Measurements from ENCODE around the gene CTCF.

DNA sequence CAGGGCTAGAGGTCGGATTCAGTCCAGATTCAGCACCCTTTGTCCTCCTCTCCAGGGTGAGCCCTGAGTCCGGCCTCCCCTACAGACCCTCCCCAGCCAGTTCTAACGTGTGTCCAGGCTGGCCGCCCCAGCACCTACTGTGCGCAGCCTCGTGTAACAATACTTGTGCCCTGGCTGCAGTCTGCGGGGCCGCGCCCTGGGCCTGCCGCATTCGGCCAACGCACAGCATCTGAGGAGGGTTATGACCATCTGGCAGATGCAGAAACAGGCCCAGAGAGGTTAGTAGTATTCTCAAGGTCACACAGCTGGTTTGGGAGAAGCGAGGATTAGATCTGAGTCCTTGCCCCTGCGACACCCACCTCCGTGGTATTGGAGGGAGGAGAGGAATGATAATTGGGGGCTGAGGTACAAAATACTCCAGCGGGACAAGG lies 32.7 kb upstream of the CTCF start:
- no peak for TF ChIP-seq TAF1 (IDR thresholded peaks at IDR 0.05; ENCODE audit: borderline replicate concordance, low read depth, low read length)
- TF ChIP-seq POLR2A (IDR thresholded peaks at IDR 0.05; ENCODE audit: low read depth, low read length), result no peak

All from GM12892 (cell line).